Tibial artery (tissue), 4 donors: ENCODE measurements around the gene STXBP4.
A peak's percentile ranks its signal among the peaks of the same experiment; 100 is the strongest.

Source experiments
- DNase-seq, 2 donors: peaks; one replicate each; pipeline ENCODE4 v3.0.0-alpha.2; 2019
- H3K27ac ChIP-seq, 2 donors: fragments of 200-600 bp; sonication (generic) in 1 of 2; 1 replicate in 1 of 2; 2 replicates in 1 of 2; pipeline ENCODE4 v1.5.1; 2018 to 2019; ENCODE audit warnings: mild to moderate bottlenecking in 1 of 2
- H3K27me3 ChIP-seq, 2 donors: fragments of 200-600 bp; sonication (generic) in 1 of 2; one replicate each; pipeline versions ENCODE4 v1.5.1 to v1.6.0; 2016 to 2019
- H3K36me3 ChIP-seq, 3 donors: fragments of 200-600 bp; sonication (generic) in 2 of 3; one replicate each; pipeline ENCODE4 v1.5.1; 2016 to 2019; ENCODE audit warnings: mild to moderate bottlenecking in 2 of 3
- H3K4me1 ChIP-seq, 4 donors: fragments of 200-600 bp; sonication (generic) in 2 of 4; 1 replicate in 3 of 4; 2 replicates in 1 of 4; pipeline ENCODE4 v1.5.1; 2016 to 2019
- H3K4me3 ChIP-seq, 2 donors: fragments of 200-600 bp; sonication (generic) in 1 of 2; 1 replicate in 1 of 2; 2 replicates in 1 of 2; pipeline ENCODE4 v1.5.1; 2018 to 2019; ENCODE audit warnings: mild to moderate bottlenecking in 2 of 2
- H3K9me3 ChIP-seq, 3 donors: fragments of 200-600 bp; sonication (generic) in 1 of 3; one replicate each; pipeline ENCODE4 v1.5.1; 2016 to 2019
- CTCF ChIP-seq, 2 experiments: fragments of 200-600 bp in 1 of 2; fragments of 450-650 bp in 1 of 2; IDR thresholded peaks; one replicate each; pipeline ENCODE4 v1.5.1; 2017 to 2019; ENCODE audit warnings: antibody characterized with exemption in 2 of 2, mild to moderate bottlenecking in 1 of 2, moderate library complexity in 1 of 2
- intact Hi-C: fragments of 100-400 bp; cut with DNase I; formaldehyde crosslinking; loops from one replicate; pipeline ENCODE4 v1.15.0; 2023; ENCODE audit warnings: low total_unique reads

The STXBP4 gene

GRCh38 chr17:54951286-54951685, 17.3 kb upstream of the STXBP4 start:
- Histone ChIP-seq H3K27ac (no peak overlapping the region), H3K27me3 (no peaks in the 10 kb centered on the region), H3K36me3 (peaks cover 14 to 68% (median 25%) of the 10 kb centered on the region in 3 donors), H3K9me3 (no peaks in the 10 kb centered on the region), H3K4me3 (no peak overlapping the region), H3K4me1 (no peaks in the 10 kb centered on the region)
- no peak for DNase-seq
- intact Hi-C loops = no loop called here
- no peak for TF ChIP-seq CTCF (IDR thresholded peaks at IDR 0.05)

GRCh38 chr17:54956791-54957190, 11.8 kb upstream of the STXBP4 start:
- Histone ChIP-seq H3K9me3 (no peaks in the 10 kb centered on the region), H3K27ac (no peak overlapping the region), H3K4me1 (no peaks in the 10 kb centered on the region), H3K27me3 (no peaks in the 10 kb centered on the region), H3K36me3 (peaks cover 36 to 91% (median 38%) of the 10 kb centered on the region in 3 donors), H3K4me3 (no peak overlapping the region)
- intact Hi-C loops = no loop called here
- no peak for DNase-seq
- no peak for TF ChIP-seq CTCF (IDR thresholded peaks at IDR 0.05)

GRCh38 chr17:54967621-54968261, 824 bp upstream of the STXBP4 start:
- DNase-seq = no peak
- peak overlapping the region; percentile 91 to 92 for H3K27ac ChIP-seq
- TF ChIP-seq CTCF (IDR thresholded peaks at IDR 0.05) = peak in 1 of 2 experiments; percentile 38
- H3K9me3 ChIP-seq = no peaks in the 10 kb centered on the region
- intact Hi-C loops = no loop called here
- no peaks in the 10 kb centered on the region for H3K27me3 ChIP-seq
- H3K4me1 ChIP-seq = peaks cover 0 to 34% (median 18%) of the 10 kb centered on the region in 4 donors
- H3K36me3 ChIP-seq = peaks cover 15 to 21% (median 17%) of the 10 kb centered on the region in 3 donors
- peak overlapping the region; percentile 87 to 98 for H3K4me3 ChIP-seq

- intact Hi-C loops = no loop called here
- no peaks in the 10 kb centered on the region for H3K27me3 ChIP-seq
- H3K27ac ChIP-seq = peak overlapping the region; percentile 91 to 92
- peak in 1 of 2 donors; percentile 29 for DNase-seq
- TF ChIP-seq CTCF (IDR thresholded peaks at IDR 0.05) = no peak
- H3K4me1 ChIP-seq = peaks cover 0 to 34% (median 18%) of the 10 kb centered on the region in 4 donors
- H3K9me3 ChIP-seq = no peaks in the 10 kb centered on the region
- H3K36me3 ChIP-seq = peaks cover 3 to 9% (median 6%) of the 10 kb centered on the region in 3 donors
- H3K4me3 ChIP-seq = peak overlapping the region; percentile 87 to 98
Observed at GRCh38 chr17:54968988-54969332, 395 bp downstream of the STXBP4 start.

- TF ChIP-seq CTCF (IDR thresholded peaks at IDR 0.05) = no peak
- H3K36me3 ChIP-seq = no peaks in the 10 kb centered on the region
- H3K9me3 ChIP-seq = no peaks in the 10 kb centered on the region
- H3K4me3 ChIP-seq = peak overlapping the region; percentile 87 to 98
- no peaks in the 10 kb centered on the region for H3K27me3 ChIP-seq
- DNase-seq = no peak
- H3K4me1 ChIP-seq = peaks cover 0 to 34% (median 18%) of the 10 kb centered on the region in 4 donors
- peak overlapping the region; percentile 91 to 92 for H3K27ac ChIP-seq
- intact Hi-C loops = no loop called here
Observed at GRCh38 chr17:54969658-54970572, 1.4 kb downstream of the STXBP4 start.
